ENCODE measurements around the gene HOXB8.

Gene HOXB8

GRCh38 chr17:48598736-48599135 lies 16.4 kb downstream of the HOXB8 start:
- Mint-ChIP-seq H3K4me3 (peak overlapping the region; percentile 99), H3K9me3 (no peaks in the 10 kb centered on the region), H3K4me1 (peaks cover 60% of the 10 kb centered on the region), H3K36me3 (ENCODE audit: low read depth) (peaks cover 99% of the 10 kb centered on the region), H3K27ac (peak overlapping the region; percentile 100), H3K27me3 (ENCODE audit: low read depth, poor library complexity) (peaks cover 21% of the 10 kb centered on the region)
- DNase-seq, result no peak
- TF ChIP-seq CTCF (IDR thresholded peaks at IDR 0.05), result no peak

GRCh38 chr17:48597778-48598631 lies 17.1 kb downstream of the HOXB8 start:
- H3K27ac Mint-ChIP-seq, result peak overlapping the region; percentile 100
- no peak for TF ChIP-seq CTCF (IDR thresholded peaks at IDR 0.05)
- H3K36me3 Mint-ChIP-seq (ENCODE audit: low read depth), result peaks cover 99% of the 10 kb centered on the region
- H3K27me3 Mint-ChIP-seq (ENCODE audit: low read depth, poor library complexity), result peaks cover 23% of the 10 kb centered on the region
- H3K4me3 Mint-ChIP-seq, result peak overlapping the region; percentile 99
- DNase-seq, result peak; percentile 57
- no peaks in the 10 kb centered on the region for H3K9me3 Mint-ChIP-seq
- H3K4me1 Mint-ChIP-seq, result peaks cover 55% of the 10 kb centered on the region

- Mint-ChIP-seq H3K36me3 (ENCODE audit: low read depth) (peaks cover 99% of the 10 kb centered on the region), H3K4me3 (peak overlapping the region; percentile 99), H3K27ac (peak overlapping the region; percentile 100), H3K4me1 (peaks cover 55% of the 10 kb centered on the region), H3K27me3 (ENCODE audit: low read depth, poor library complexity) (peaks cover 20% of the 10 kb centered on the region), H3K9me3 (no peaks in the 10 kb centered on the region)
- no peak for TF ChIP-seq CTCF (IDR thresholded peaks at IDR 0.05)
- DNase-seq, result no peak
These were observed 17.6 kb downstream of the HOXB8 start for GRCh38 chr17:48597528-48597777.

GRCh38 chr17:48596735-48597527 lies 18.2 kb downstream of the HOXB8 start:
- TF ChIP-seq CTCF (IDR thresholded peaks at IDR 0.05), result no peak
- Mint-ChIP-seq H3K36me3 (ENCODE audit: low read depth) (peaks cover 99% of the 10 kb centered on the region), H3K4me1 (peaks cover 55% of the 10 kb centered on the region), H3K4me3 (peak overlapping the region; percentile 99), H3K27ac (peak overlapping the region; percentile 100), H3K9me3 (no peaks in the 10 kb centered on the region), H3K27me3 (ENCODE audit: low read depth, poor library complexity) (peaks cover 20% of the 10 kb centered on the region)
- DNase-seq, result no peak

GRCh38 chr17:48596000-48596734 lies 18.9 kb downstream of the HOXB8 start:
- Mint-ChIP-seq H3K9me3 (no peaks in the 10 kb centered on the region), H3K27ac (peak overlapping the region; percentile 100), H3K4me1 (peaks cover 53% of the 10 kb centered on the region), H3K36me3 (ENCODE audit: low read depth) (peaks cover 99% of the 10 kb centered on the region), H3K27me3 (ENCODE audit: low read depth, poor library complexity) (peaks cover 20% of the 10 kb centered on the region), H3K4me3 (peak overlapping the region; percentile 99)
- peak; percentile 57 for DNase-seq
- TF ChIP-seq CTCF (IDR thresholded peaks at IDR 0.05), result no peak
